CD4-positive, alpha-beta memory T cell (primary cell): ENCODE data around the gene VPS51. TPM values are rescaled to one million over a fixed set of nuclear protein-coding genes. Genes with fewer than 3 reads are reported as not detected.

Experiments
- CTCF ChIA-PET: fragments of 350-600 bp; sonication (Branson Sonifier 250); formaldehyde crosslinking; loops from one replicate; lab custom pipeline; 2021; ENCODE audit warnings: inconsistent platforms; ENCODE audit not compliant: partially characterized antibody; lab: Charles Lee
- POLR2A ChIA-PET: fragments of 350-600 bp; sonication (Branson Sonifier 250); formaldehyde crosslinking; loops from one replicate; lab custom pipeline; 2021; ENCODE audit not compliant: partially characterized antibody; lab: Charles Lee
- DNase-seq, 5 donors: peaks; one replicate each; pipeline versions ENCODE4 v3.0.0 to v3.0.0-alpha.2; 2020 to 2022; ENCODE audit warnings: mixed read lengths in 1 of 5
- H3K27ac ChIP-seq: one replicate; pipeline ENCODE4 v1.7.0; 2013; ENCODE audit warnings: low read depth, low read length
- H3K27me3 ChIP-seq: 2 replicates; pipeline ENCODE4 v1.7.0; 2013; ENCODE audit warnings: mild to moderate bottlenecking, low read length, moderate library complexity; ENCODE audit not compliant: insufficient read depth
- H3K36me3 ChIP-seq: 2 replicates; pipeline ENCODE4 v1.7.0; 2013; ENCODE audit warnings: mild to moderate bottlenecking, low read length, moderate library complexity; ENCODE audit not compliant: insufficient read depth
- H3K4me1 ChIP-seq: 2 replicates; pipeline ENCODE4 v1.7.0; 2013; ENCODE audit warnings: mild to moderate bottlenecking, low read length, moderate library complexity; ENCODE audit not compliant: insufficient read depth
- H3K4me3 ChIP-seq, 2 donors: one replicate each; pipeline ENCODE4 v1.7.0; 2013; ENCODE audit warnings: low read length in 2 of 2, mild to moderate bottlenecking in 1 of 2
- H3K9me3 ChIP-seq, 2 donors: one replicate each; pipeline ENCODE4 v1.7.0; 2013; ENCODE audit warnings: low read length in 2 of 2, control low read depth in 1 of 2; ENCODE audit not compliant: control insufficient read depth in 1 of 2
- H3K27ac Mint-ChIP-seq, 7 donors: one replicate each; pipeline ENCODE4 v1.8.0; 2020 to 2021; ENCODE audit warnings: mixed read lengths in 7 of 7, mild to moderate bottlenecking in 6 of 7, inconsistent platforms in 3 of 7, moderate library complexity in 3 of 7
- H3K27me3 Mint-ChIP-seq, 2 donors: one replicate each; pipeline ENCODE4 v1.8.0; 2020 to 2021; ENCODE audit warnings: mixed read lengths in 2 of 2
- H3K36me3 Mint-ChIP-seq, 2 donors: one replicate each; pipeline ENCODE4 v1.8.0; 2020 to 2021; ENCODE audit warnings: mixed read lengths in 2 of 2, inconsistent platforms in 1 of 2, mild to moderate bottlenecking in 1 of 2
- H3K4me1 Mint-ChIP-seq, 4 donors: one replicate each; pipeline ENCODE4 v1.8.0; 2020 to 2021; ENCODE audit warnings: mixed read lengths in 4 of 4, mild to moderate bottlenecking in 1 of 4
- H3K4me3 Mint-ChIP-seq, 8 donors: one replicate each; pipeline ENCODE4 v1.8.0; 2020 to 2021; ENCODE audit warnings: mixed read lengths in 8 of 8, mild to moderate bottlenecking in 7 of 8, moderate library complexity in 6 of 8, inconsistent platforms in 3 of 8
- H3K9me3 Mint-ChIP-seq, 8 donors: one replicate each; pipeline ENCODE4 v1.8.0; 2020 to 2021; ENCODE audit warnings: mixed read lengths in 8 of 8, mild to moderate bottlenecking in 5 of 8, inconsistent platforms in 3 of 8, moderate library complexity in 1 of 8
- intact Hi-C: fragments of 100-400 bp; cut with micrococcal nuclease; formaldehyde crosslinking; loops from one replicate; pipeline ENCODE4 v1.15.1; 2023
- polyA plus RNA-seq, 2 donors: library from polyadenylated mRNA; unstranded; fragments of 300-500 nt; fragmentation: Illumina TruSeq; gene quantifications; one replicate each; pipeline ENCODE4 v1.2.3, GENCODE V29; 2021
- total RNA-seq, 2 experiments: library from RNA; stranded (reverse); gene quantifications; one replicate each; pipeline ENCODE4 v1.2.3, GENCODE V29; 2021

Gene VPS51
- total and polyA plus RNA-seq, 4 experiments from 2014 or later: 87.0 to 226 (median 167) TPM

DNA sequence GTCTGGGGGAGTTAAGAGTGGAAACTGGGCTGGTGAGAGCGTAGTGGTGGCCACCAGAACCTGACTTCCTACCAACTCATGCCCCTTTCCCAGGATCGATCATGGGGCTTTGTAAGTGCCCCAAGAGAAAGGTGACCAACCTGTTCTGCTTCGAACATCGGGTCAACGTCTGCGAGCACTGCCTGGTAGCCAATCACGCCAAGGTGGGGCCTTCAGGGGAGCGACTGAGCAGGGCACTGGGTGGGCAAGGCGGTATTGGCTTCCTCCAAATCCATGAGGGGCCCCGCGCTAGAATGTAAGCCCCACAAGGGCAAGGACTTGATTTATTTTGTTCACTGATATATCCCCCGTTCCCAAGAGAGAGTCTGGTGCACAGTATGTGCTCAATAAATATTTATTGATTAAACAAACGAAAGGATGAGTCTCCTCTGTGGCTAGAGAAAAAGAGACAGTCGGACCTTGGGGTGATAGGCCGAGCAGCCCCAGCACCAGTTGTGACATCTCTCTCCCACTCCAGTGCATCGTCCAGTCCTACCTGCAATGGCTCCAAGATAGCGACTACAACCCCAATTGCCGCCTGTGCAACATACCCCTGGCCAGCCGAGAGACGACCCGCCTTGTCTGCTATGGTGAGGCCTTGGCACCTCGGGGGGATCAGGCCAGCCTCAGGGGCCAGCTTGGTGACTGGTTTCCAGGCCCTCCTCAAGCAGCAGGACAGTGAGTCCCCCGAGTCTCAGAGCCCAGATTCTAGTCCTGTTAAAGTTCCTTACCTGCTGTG, 11.2 kb upstream of the VPS51 start:
- Histone ChIP-seq H3K4me3 (peak overlapping the region; percentile 50 to 75), H3K4me1 (peaks cover 24% of the 10 kb centered on the region), H3K27ac (peak overlapping the region; percentile 94), H3K36me3 (peaks cover 37% of the 10 kb centered on the region), H3K9me3 (no peaks in the 10 kb centered on the region), H3K27me3 (no peaks in the 10 kb centered on the region)
- H3K4me1 Mint-ChIP-seq: peaks cover 9 to 42% (median 25%) of the 10 kb centered on the region in 4 donors
- H3K9me3 Mint-ChIP-seq: peaks cover 0 to 4% (median 0%) of the 10 kb centered on the region in 8 donors
- peak overlapping the region; percentile 97 to 99 (median 98) for H3K27ac Mint-ChIP-seq
- no peaks in the 10 kb centered on the region for H3K27me3 Mint-ChIP-seq
- no peak for DNase-seq
- intact Hi-C loops: loop anchor here (1.0 kb wide), 8 partner anchors 12 to 306 kb away; partner anchors contain the start of genes FAU, MRPL49, PPP2R5B and SF1
- ChIA-PET POLR2A (interaction anchor here (0.8 to 3.0 kb wide), 7 partner anchors 9 to 37 kb away, joined by 3 to 17 read pairs (median 4); partner anchors contain the start of genes FAU, MRPL49, TM7SF2 and VPS51), CTCF (interaction anchor here (1.0 to 1.8 kb wide), 8 partner anchors 10 to 70 kb away, joined by 3 to 9 read pairs (median 4); partner anchors contain the start of genes ARL2 and SAC3D1)
- peak overlapping the region; percentile 92 to 96 (median 94) for H3K4me3 Mint-ChIP-seq
- peaks cover 28 to 29% of the 10 kb centered on the region in 2 donors for H3K36me3 Mint-ChIP-seq

DNA sequence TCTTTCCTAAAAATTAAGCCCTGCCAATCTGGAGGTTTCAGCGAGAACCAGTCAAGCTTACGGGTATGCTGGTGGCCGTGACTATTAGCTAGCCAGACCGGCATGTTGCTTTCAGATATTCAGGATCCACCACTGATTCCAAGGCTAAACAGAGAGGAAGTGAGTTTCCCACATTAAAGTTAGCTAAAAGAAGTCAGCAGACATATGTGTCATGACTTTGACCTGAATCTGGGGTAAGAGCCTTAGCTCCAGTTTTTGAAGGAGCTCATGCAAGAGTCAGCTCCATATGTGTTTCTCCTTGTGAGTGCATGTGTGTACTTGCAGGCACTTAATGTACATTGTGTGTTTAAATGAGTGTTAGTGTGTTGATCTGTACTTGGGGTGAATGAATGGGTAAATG, 10.6 kb upstream of the VPS51 start:
- Histone ChIP-seq H3K4me3 (no peak overlapping the region), H3K27me3 (no peaks in the 10 kb centered on the region), H3K4me1 (peaks cover 24% of the 10 kb centered on the region), H3K36me3 (peaks cover 38% of the 10 kb centered on the region), H3K27ac (no peak overlapping the region), H3K9me3 (no peaks in the 10 kb centered on the region)
- intact Hi-C loops: no loop called here
- CTCF ChIA-PET: interaction anchor here (1.0 to 1.8 kb wide), 8 partner anchors 9 to 71 kb away, joined by 3 to 9 read pairs (median 4); partner anchors contain the start of genes ARL2 and SAC3D1
- peaks cover 0 to 4% (median 0%) of the 10 kb centered on the region in 8 donors for H3K9me3 Mint-ChIP-seq
- peak overlapping the region; percentile 97 to 99 (median 98) for H3K27ac Mint-ChIP-seq
- DNase-seq: no peak
- peaks cover 9 to 42% (median 25%) of the 10 kb centered on the region in 4 donors for H3K4me1 Mint-ChIP-seq
- H3K27me3 Mint-ChIP-seq: no peaks in the 10 kb centered on the region
- peak overlapping the region; percentile 22 to 96 (median 94) for H3K4me3 Mint-ChIP-seq
- peaks cover 28 to 29% of the 10 kb centered on the region in 2 donors for H3K36me3 Mint-ChIP-seq
- POLR2A ChIA-PET: interaction anchor here (0.6 to 3.0 kb wide), 8 partner anchors 9 to 46 kb away, joined by 3 to 17 read pairs (median 4); partner anchors contain the start of genes FAU, MRPL49, TM7SF2 and VPS51

DNA sequence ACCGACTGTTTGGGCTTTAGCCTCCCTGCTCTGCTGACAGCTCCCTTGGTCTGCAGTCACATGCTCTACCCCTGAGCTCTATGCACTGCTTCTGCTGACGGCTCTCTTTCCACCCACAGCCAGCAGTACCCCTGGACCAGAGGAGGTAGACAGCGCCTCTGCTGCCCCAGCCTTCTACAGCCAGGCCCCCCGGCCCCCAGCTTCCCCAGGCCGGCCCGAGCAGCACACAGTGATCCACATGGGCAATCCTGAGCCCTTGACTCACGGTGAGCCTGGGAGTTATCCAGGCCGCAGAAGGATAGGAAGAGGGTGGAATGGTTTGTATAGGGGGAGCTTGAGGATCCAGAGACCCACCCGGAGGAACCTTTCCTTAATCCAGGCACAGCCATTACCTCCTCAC, 9.2 kb upstream of the VPS51 start:
- peaks cover 9 to 37% (median 25%) of the 10 kb centered on the region in 4 donors for H3K4me1 Mint-ChIP-seq
- Histone ChIP-seq H3K9me3 (no peaks in the 10 kb centered on the region), H3K27me3 (no peaks in the 10 kb centered on the region), H3K4me1 (peaks cover 24% of the 10 kb centered on the region), H3K36me3 (peaks cover 38% of the 10 kb centered on the region), H3K27ac (no peak overlapping the region), H3K4me3 (no peak overlapping the region)
- H3K4me3 Mint-ChIP-seq: peak overlapping the region in 1 of 8 donors; percentile 49
- POLR2A ChIA-PET: interaction anchor here (1.0 to 3.0 kb wide), 5 partner anchors 10 to 35 kb away, joined by 3 to 17 read pairs (median 14); partner anchors contain the start of genes FAU, MRPL49, TM7SF2 and VPS51
- H3K27me3 Mint-ChIP-seq: no peaks in the 10 kb centered on the region
- H3K36me3 Mint-ChIP-seq: peaks cover 28 to 29% of the 10 kb centered on the region in 2 donors
- intact Hi-C loops: no loop called here
- no peak for DNase-seq
- H3K9me3 Mint-ChIP-seq: peaks cover 0 to 4% (median 0%) of the 10 kb centered on the region in 8 donors
- CTCF ChIA-PET: interaction anchor here (1.5 kb wide), 1 partner anchor 13 kb away, joined by 4 read pairs; no protein-coding TSS in a partner anchor
- no peak overlapping the region for H3K27ac Mint-ChIP-seq

DNA sequence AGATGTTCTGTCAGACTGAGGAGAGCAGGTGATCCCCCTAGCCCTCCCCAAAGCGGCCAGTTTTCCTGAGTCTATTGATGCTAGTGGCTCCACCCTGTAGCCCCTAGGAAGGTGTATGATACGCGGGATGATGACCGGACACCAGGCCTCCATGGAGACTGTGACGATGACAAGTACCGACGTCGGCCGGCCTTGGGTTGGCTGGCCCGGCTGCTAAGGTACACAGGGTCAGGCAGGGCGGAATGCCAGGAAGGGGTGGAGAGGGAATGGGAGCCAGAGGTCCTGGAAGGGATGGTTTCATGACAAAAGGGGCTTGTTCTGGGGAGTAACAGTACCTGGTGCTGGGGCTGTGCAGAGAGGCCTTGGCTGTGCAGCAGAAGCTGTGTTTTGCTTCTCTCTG, 8.8 kb upstream of the VPS51 start:
- DNase-seq: no peak
- H3K9me3 Mint-ChIP-seq: peaks cover 0 to 4% (median 0%) of the 10 kb centered on the region in 8 donors
- H3K4me3 ChIP-seq: no peak overlapping the region
- peaks cover 9 to 37% (median 25%) of the 10 kb centered on the region in 4 donors for H3K4me1 Mint-ChIP-seq
- peaks cover 38% of the 10 kb centered on the region for H3K36me3 ChIP-seq
- no peaks in the 10 kb centered on the region for H3K27me3 Mint-ChIP-seq
- no peaks in the 10 kb centered on the region for H3K27me3 ChIP-seq
- POLR2A ChIA-PET: interaction anchor here (1.0 to 3.0 kb wide), 4 partner anchors 10 to 35 kb away, joined by 3 to 17 read pairs (median 14); partner anchors contain the start of genes FAU, MRPL49, TM7SF2 and VPS51
- H3K27ac ChIP-seq: no peak overlapping the region
- H3K4me3 Mint-ChIP-seq: no peak overlapping the region
- peaks cover 28 to 29% of the 10 kb centered on the region in 2 donors for H3K36me3 Mint-ChIP-seq
- H3K9me3 ChIP-seq: no peaks in the 10 kb centered on the region
- peaks cover 24% of the 10 kb centered on the region for H3K4me1 ChIP-seq
- no peak overlapping the region for H3K27ac Mint-ChIP-seq
- intact Hi-C loops: no loop called here
- CTCF ChIA-PET: interaction anchor here (1.5 kb wide), 1 partner anchor 13 kb away, joined by 4 read pairs; no protein-coding TSS in a partner anchor

DNA sequence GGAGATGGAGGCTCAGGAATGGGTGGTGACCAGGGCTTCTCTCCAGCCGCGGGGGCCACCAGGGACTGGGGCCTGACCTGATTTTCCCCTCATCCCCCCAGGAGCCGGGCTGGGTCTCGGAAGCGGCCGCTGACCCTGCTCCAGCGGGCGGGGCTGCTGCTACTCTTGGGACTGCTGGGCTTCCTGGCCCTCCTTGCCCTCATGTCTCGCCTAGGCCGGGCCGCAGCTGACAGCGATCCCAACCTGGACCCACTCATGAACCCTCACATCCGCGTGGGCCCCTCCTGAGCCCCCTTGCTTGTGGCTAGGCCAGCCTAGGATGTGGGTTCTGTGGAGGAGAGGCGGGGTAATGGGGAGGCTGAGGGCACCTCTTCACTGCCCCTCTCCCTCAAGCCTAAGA, 8.2 kb upstream of the VPS51 start:
- CTCF ChIA-PET: no interaction called here
- peaks cover 28 to 29% of the 10 kb centered on the region in 2 donors for H3K36me3 Mint-ChIP-seq
- intact Hi-C loops: no loop called here

DNA sequence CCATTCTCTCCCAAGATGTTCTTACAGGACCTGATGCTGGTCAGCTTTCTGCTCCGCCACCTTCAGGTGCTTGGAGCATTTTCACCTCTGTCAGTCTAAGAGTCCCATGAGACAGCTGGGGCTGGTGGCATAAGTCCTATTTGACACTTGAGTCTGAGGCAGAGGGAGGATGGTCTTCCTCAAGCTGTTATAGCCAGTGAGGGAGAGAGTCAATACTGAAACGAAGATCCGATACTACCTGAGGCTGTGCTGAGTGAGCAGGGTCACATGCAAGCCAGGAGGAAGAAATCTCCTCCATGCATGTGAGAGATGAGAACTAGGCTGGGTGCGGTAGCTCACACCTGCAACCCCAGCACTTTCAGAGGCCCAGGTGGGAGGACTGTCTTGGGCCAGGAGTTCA, 6.4 kb upstream of the VPS51 start:
- H3K9me3 ChIP-seq: no peaks in the 10 kb centered on the region
- H3K27ac ChIP-seq: no peak overlapping the region
- ChIA-PET POLR2A (interaction anchor here (17.5 kb wide), 1 partner anchor 25 kb away, joined by 320 read pairs; the partner anchor contains the start of genes FAU, MRPL49, TM7SF2 and ZNHIT2), CTCF (interaction anchor here (0.6 to 1.3 kb wide), 3 partner anchors 10 to 24 kb away, joined by 3 to 5 read pairs (median 4); partner anchors contain the start of gene TM7SF2)
- peaks cover 21 to 28% of the 10 kb centered on the region in 2 donors for H3K36me3 Mint-ChIP-seq
- peaks cover 13% of the 10 kb centered on the region for H3K4me1 ChIP-seq
- H3K4me1 Mint-ChIP-seq: peaks cover 5 to 17% (median 10%) of the 10 kb centered on the region in 4 donors
- H3K36me3 ChIP-seq: peaks cover 38% of the 10 kb centered on the region
- H3K9me3 Mint-ChIP-seq: no peaks in the 10 kb centered on the region
- no peaks in the 10 kb centered on the region for H3K27me3 Mint-ChIP-seq
- no peak overlapping the region for H3K4me3 Mint-ChIP-seq
- no peaks in the 10 kb centered on the region for H3K27me3 ChIP-seq
- peak overlapping the region in 1 of 7 donors; percentile 43 for H3K27ac Mint-ChIP-seq
- H3K4me3 ChIP-seq: no peak overlapping the region
- intact Hi-C loops: no loop called here
- no peak for DNase-seq

More for the DNA sequence above, 8.2 kb upstream of the VPS51 start:
- peaks cover 38% of the 10 kb centered on the region for H3K36me3 ChIP-seq
- no peaks in the 10 kb centered on the region for H3K27me3 ChIP-seq
- Mint-ChIP-seq H3K4me3 (no peak overlapping the region), H3K27ac (no peak overlapping the region), H3K9me3 (peaks cover 0 to 4% (median 0%) of the 10 kb centered on the region in 8 donors), H3K4me1 (peaks cover 9 to 35% (median 23%) of the 10 kb centered on the region in 4 donors), H3K27me3 (no peaks in the 10 kb centered on the region)
- no peak overlapping the region for H3K27ac ChIP-seq
- H3K9me3 ChIP-seq: no peaks in the 10 kb centered on the region
- DNase-seq: no peak
- peaks cover 24% of the 10 kb centered on the region for H3K4me1 ChIP-seq
- POLR2A ChIA-PET: interaction anchor here (0.7 kb wide), 1 partner anchor 30 kb away, joined by 6 read pairs; the partner anchor contains the start of gene ZNHIT2
- H3K4me3 ChIP-seq: no peak overlapping the region
